HepG2 (cell line): ENCODE data around the gene PTPN14. TPM values are rescaled to one million over a fixed set of nuclear protein-coding genes. Genes with fewer than 3 reads are reported as not detected.

Source experiments
- AGO2 ChIP-seq: fragments of 200-400 bp; formaldehyde crosslinking; optimal IDR thresholded peaks from 2 replicates; pipeline ENCODE3; 2017; ENCODE audit warnings: mild to moderate bottlenecking, low read depth, low read length, moderate library complexity
- KAT2B ChIP-seq: fragments of 150-350 bp; IDR thresholded peaks from 2 replicates; pipeline ENCODE4 v1.6.1; 2014; ENCODE audit warnings: low read depth, low read length, borderline replicate concordance
- NFYC ChIP-seq: IDR thresholded peaks from 2 replicates; pipeline ENCODE4 v1.6.1; 2016; ENCODE audit warnings: missing genetic modification reagents, missing compliant biosample characterization
- NR2C2 ChIP-seq: sonication (generic); formaldehyde crosslinking; IDR thresholded peaks from 2 replicates; pipeline ENCODE4 v1.4.0; 2020; ENCODE audit warnings: missing genetic modification reagents, mild to moderate bottlenecking, moderate library complexity, borderline replicate concordance
- SOX5 ChIP-seq: IDR thresholded peaks from 2 replicates; pipeline ENCODE4 v1.6.1; 2016; ENCODE audit warnings: borderline replicate concordance
- TSC22D2 ChIP-seq: sonication (generic); formaldehyde crosslinking; IDR thresholded peaks from 2 replicates; pipeline ENCODE4 v1.5.1; 2020; ENCODE audit warnings: missing genetic modification reagents, mild to moderate bottlenecking, borderline replicate concordance
- ZNF510 ChIP-seq: sonication (generic); formaldehyde crosslinking; IDR thresholded peaks from 2 replicates; pipeline ENCODE4 v1.4.0; 2020; ENCODE audit warnings: low read depth, mild to moderate bottlenecking, missing genetic modification reagents
- polyA plus RNA-seq, 8 experiments: library from polyadenylated mRNA; depleted of rRNA in 3 of 8; stranded (reverse) in 7 of 8; unstranded in 1 of 8; fragments of >200 nt; fragmentation: Illumina TruSeq in 4 of 8; extraction: Trizol in 4 of 8; gene quantifications; 2 replicates each; pipeline versions ENCODE4 v1.2.1 to v1.2.3, GENCODE V29; 2011 to 2016; ENCODE audit warnings: low read depth in 4 of 8, missing spikeins in 1 of 8, mixed read lengths in 1 of 8; ENCODE audit not compliant: insufficient read depth in 1 of 8
- total RNA-seq, 5 experiments: library from RNA; depleted of rRNA; stranded (reverse); fragments of >200 nt; fragmentation: Illumina TruSeq; extraction: Trizol; gene quantifications; 2 replicates each; pipeline ENCODE4 v1.2.3, GENCODE V29; 2016; ENCODE audit warnings: low read depth in 1 of 5
- TF ChIP-seq, protein P1 (sequence below): sonication (generic); formaldehyde crosslinking; IDR thresholded peaks from 2 replicates; pipeline ENCODE4 v1.8.0; 2022; ENCODE audit warnings: missing genetic modification reagents, low read depth, mild to moderate bottlenecking, borderline replicate concordance
- TF ChIP-seq, protein P2 (sequence below): IDR thresholded peaks from 2 replicates; pipeline ENCODE4 v1.6.1; 2016; ENCODE audit warnings: missing compliant biosample characterization, missing genetic modification reagents, borderline replicate concordance
- TF ChIP-seq, protein P3 (sequence below): sonication (generic); formaldehyde crosslinking; IDR thresholded peaks from 2 replicates; pipeline ENCODE4 v1.4.0; 2020; ENCODE audit warnings: mild to moderate bottlenecking, missing genetic modification reagents, borderline replicate concordance
- TF ChIP-seq, protein P4 (sequence below): sonication (generic); formaldehyde crosslinking; IDR thresholded peaks from 2 replicates; pipeline ENCODE4 v1.8.1; 2023; ENCODE audit warnings: mild to moderate bottlenecking, moderate library complexity, missing genetic modification reagents
- TF ChIP-seq, protein P5 (sequence below): sonication (generic); formaldehyde crosslinking; IDR thresholded peaks from 2 replicates; pipeline ENCODE4 v1.4.0; 2020; ENCODE audit warnings: missing genetic modification reagents, mild to moderate bottlenecking, borderline replicate concordance
- TF ChIP-seq, protein P6 (sequence below): sonication (generic); formaldehyde crosslinking; IDR thresholded peaks from 2 replicates; pipeline ENCODE4 v1.8.1; 2023; ENCODE audit warnings: missing genetic modification reagents, inconsistent platforms, borderline replicate concordance
- TF ChIP-seq, protein P7 (sequence below): sonication (generic); formaldehyde crosslinking; IDR thresholded peaks from 2 replicates; pipeline ENCODE4 v1.8.0; 2022; ENCODE audit warnings: mild to moderate bottlenecking, missing genetic modification reagents, borderline replicate concordance

Gene PTPN14
- total and polyA plus RNA-seq, 2 of the 13 experiments (the other 11 are each of a cell fraction or from before 2014, with no cell fraction given): 3.9 to 4.7 TPM

DNA sequence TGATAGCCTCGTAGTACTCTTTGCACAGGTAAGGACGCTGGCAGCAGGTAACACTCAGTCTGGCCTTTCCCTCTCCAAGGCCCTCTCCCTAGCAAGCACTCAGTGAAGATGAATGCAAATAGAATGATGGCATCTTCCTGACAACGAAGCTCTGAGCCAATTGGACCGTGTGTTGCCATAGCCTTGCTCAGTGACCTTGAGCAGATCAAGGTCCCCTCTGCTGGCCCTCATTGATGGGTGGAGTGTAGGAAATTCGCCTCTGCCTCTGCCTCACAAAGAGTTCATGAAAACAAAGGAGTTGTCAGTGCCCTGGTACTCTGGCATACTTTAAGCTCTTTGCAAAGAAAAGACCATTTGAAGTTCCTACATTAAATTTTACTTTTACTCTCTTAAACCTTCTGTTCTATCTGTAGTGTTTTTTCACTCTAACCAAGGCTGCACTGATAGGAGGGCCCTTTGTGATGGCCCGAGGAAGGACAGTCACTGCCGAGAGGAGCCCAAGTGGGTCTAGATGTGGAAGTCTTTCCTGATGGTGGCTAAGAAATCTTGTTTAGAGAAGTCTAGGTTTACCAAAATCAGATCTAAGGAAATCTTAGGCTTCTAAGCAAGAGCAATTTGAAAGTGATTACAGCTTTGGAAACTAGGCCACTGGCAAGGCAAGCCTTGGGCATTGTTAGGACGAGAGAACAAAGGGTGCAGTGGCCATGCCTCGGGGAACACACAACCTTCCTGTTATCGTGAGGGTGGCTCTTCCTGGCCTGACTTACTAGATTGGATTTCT is 232.3 kb downstream of the PTPN14 start (continued):
- TF ChIP-seq, protein P1, sequence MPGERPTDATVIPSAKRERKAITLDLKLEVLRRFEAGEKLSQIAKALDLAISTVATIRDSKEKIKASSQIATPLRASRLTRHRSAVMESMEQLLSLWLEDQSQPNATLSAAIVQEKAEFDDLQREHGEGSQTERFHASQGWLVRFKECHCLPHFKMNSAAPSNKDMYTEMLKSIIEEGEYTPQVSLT (CRISPR knock-in tag): no peak
- TF ChIP-seq TSC22D2 (no peak), SOX5 (CRISPR knock-in tag) (peak; percentile 62; the same call in 1 of the 2 replicates), AGO2 (no peak), ZNF510 (CRISPR knock-in tag) (no peak), KAT2B (no peak), NR2C2 (CRISPR knock-in tag) (no peak), NFYC (peak; percentile 67)
- TF ChIP-seq, protein P2, sequence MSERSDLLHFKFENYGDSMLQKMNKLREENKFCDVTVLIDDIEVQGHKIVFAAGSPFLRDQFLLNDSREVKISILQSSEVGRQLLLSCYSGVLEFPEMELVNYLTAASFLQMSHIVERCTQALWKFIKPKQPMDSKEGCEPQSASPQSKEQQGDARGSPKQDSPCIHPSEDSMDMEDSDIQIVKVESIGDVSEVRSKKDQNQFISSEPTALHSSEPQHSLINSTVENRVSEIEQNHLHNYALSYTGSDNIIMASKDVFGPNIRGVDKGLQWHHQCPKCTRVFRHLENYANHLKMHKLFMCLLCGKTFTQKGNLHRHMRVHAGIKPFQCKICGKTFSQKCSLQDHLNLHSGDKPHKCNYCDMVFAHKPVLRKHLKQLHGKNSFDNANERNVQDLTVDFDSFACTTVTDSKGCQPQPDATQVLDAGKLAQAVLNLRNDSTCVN (CRISPR knock-in tag): no peak
- TF ChIP-seq, protein P3, sequence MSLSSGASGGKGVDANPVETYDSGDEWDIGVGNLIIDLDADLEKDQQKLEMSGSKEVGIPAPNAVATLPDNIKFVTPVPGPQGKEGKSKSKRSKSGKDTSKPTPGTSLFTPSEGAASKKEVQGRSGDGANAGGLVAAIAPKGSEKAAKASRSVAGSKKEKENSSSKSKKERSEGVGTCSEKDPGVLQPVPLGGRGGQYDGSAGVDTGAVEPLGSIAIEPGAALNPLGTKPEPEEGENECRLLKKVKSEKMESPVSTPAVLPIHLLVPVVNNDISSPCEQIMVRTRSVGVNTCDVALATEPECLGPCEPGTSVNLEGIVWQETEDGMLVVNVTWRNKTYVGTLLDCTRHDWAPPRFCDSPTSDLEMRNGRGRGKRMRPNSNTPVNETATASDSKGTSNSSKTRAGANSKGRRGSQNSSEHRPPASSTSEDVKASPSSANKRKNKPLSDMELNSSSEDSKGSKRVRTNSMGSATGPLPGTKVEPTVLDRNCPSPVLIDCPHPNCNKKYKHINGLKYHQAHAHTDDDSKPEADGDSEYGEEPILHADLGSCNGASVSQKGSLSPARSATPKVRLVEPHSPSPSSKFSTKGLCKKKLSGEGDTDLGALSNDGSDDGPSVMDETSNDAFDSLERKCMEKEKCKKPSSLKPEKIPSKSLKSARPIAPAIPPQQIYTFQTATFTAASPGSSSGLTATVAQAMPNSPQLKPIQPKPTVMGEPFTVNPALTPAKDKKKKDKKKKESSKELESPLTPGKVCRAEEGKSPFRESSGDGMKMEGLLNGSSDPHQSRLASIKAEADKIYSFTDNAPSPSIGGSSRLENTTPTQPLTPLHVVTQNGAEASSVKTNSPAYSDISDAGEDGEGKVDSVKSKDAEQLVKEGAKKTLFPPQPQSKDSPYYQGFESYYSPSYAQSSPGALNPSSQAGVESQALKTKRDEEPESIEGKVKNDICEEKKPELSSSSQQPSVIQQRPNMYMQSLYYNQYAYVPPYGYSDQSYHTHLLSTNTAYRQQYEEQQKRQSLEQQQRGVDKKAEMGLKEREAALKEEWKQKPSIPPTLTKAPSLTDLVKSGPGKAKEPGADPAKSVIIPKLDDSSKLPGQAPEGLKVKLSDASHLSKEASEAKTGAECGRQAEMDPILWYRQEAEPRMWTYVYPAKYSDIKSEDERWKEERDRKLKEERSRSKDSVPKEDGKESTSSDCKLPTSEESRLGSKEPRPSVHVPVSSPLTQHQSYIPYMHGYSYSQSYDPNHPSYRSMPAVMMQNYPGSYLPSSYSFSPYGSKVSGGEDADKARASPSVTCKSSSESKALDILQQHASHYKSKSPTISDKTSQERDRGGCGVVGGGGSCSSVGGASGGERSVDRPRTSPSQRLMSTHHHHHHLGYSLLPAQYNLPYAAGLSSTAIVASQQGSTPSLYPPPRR (CRISPR knock-in tag): no peak
- TF ChIP-seq, protein P4, sequence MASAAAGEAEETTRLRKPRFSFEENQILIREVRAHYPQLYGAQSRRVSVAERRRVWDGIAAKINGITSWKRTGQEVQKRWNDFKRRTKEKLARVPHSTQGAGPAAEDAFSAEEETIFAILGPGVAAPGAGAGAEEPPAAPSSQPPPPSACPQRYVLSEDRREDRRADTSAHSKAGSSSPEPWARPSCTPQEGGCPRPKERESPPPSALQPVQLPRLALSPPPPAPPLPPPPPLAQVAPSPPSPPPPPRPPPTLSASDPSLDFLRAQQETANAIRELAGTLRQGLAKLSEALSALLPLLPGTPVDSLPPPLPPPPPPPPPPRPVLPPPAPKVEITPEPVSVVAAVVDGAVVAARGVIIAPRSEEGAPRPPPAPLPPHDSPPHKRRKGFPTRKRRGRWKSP: no peak
- TF ChIP-seq, protein P5, sequence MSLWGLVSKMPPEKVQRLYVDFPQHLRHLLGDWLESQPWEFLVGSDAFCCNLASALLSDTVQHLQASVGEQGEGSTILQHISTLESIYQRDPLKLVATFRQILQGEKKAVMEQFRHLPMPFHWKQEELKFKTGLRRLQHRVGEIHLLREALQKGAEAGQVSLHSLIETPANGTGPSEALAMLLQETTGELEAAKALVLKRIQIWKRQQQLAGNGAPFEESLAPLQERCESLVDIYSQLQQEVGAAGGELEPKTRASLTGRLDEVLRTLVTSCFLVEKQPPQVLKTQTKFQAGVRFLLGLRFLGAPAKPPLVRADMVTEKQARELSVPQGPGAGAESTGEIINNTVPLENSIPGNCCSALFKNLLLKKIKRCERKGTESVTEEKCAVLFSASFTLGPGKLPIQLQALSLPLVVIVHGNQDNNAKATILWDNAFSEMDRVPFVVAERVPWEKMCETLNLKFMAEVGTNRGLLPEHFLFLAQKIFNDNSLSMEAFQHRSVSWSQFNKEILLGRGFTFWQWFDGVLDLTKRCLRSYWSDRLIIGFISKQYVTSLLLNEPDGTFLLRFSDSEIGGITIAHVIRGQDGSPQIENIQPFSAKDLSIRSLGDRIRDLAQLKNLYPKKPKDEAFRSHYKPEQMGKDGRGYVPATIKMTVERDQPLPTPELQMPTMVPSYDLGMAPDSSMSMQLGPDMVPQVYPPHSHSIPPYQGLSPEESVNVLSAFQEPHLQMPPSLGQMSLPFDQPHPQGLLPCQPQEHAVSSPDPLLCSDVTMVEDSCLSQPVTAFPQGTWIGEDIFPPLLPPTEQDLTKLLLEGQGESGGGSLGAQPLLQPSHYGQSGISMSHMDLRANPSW (CRISPR knock-in tag): no peak
- TF ChIP-seq, protein P6, sequence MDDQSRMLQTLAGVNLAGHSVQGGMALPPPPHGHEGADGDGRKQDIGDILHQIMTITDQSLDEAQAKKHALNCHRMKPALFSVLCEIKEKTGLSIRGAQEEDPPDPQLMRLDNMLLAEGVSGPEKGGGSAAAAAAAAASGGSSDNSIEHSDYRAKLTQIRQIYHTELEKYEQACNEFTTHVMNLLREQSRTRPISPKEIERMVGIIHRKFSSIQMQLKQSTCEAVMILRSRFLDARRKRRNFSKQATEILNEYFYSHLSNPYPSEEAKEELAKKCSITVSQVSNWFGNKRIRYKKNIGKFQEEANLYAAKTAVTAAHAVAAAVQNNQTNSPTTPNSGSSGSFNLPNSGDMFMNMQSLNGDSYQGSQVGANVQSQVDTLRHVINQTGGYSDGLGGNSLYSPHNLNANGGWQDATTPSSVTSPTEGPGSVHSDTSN (CRISPR knock-in tag): no peak
- TF ChIP-seq, protein P7, sequence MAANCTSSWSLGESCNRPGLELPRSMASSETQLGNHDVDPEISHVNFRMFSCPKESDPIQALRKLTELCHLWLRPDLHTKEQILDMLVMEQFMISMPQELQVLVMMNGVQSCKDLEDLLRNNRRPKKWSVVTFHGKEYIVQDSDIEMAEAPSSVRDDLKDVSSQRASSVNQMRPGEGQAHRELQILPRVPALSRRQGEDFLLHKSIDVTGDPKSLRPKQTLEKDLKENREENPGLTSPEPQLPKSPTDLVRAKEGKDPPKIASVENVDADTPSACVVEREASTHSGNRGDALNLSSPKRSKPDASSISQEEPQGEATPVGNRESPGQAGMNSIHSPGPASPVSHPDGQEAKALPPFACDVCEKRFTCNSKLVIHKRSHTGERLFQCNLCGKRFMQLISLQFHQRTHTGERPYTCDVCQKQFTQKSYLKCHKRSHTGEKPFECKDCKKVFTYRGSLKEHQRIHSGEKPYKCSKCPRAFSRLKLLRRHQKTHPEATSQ (CRISPR knock-in tag): no peak
